Neural cell (in vitro differentiated cells): ENCODE results near the gene POLR3B.

Experiments
- CTCF ChIP-seq: fragments of 450-650 bp; IDR thresholded peaks from 2 replicates; pipeline ENCODE4 v1.5.1; 2014; ENCODE audit warnings: antibody characterized with exemption, mild to moderate bottlenecking, moderate library complexity; ENCODE audit not compliant: poor library complexity, severe bottlenecking
- EP300 ChIP-seq: fragments of 450-650 bp; conservative IDR thresholded peaks from 2 replicates; pipeline ENCODE4 v1.6.1; 2014; ENCODE audit warnings: antibody characterized with exemption, mild to moderate bottlenecking, moderate library complexity; ENCODE audit not compliant: poor library complexity, severe bottlenecking
- REST ChIP-seq: IDR thresholded peaks from 2 replicates; pipeline ENCODE4 v1.6.1; 2012; ENCODE audit warnings: borderline replicate concordance
- TAF1 ChIP-seq: IDR thresholded peaks from 2 replicates; pipeline ENCODE4 v1.6.1; 2012; ENCODE audit warnings: low read depth

- no peak for TF ChIP-seq TAF1
- TF ChIP-seq CTCF, result no peak
- TF ChIP-seq EP300, result no peak
- no peak for TF ChIP-seq REST
Measured at GRCh38 chr12:106508966-106509365, 151.4 kb downstream of the POLR3B start.
